Kidney capillary endothelial cell (primary cell): ENCODE results near the gene CTIF.

ENCODE experiments used
- DNase-seq: peaks from one replicate; pipeline ENCODE4 v3.0.0-alpha.2; 2018; ENCODE audit warnings: low spot score

The CTIF gene

DNA sequence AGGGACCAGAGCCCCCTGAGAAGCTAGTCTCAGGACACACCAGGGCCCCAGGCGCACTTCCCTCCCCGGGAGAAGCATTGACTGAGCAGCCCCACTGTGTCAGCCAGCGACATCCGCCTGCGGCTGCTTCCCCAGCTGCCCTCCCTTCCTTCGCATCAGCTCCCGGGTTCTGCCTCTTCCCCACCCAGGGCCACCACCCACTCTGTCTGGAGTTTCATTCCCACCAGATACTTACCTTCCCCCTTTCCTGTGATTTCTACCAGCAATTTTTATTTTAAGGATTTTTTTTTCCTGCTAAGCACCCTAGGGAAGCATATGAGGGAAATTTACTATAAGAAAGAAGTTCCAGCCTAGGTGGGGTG lies 312.7 kb downstream of the CTIF start:
- no peak for DNase-seq

DNA sequence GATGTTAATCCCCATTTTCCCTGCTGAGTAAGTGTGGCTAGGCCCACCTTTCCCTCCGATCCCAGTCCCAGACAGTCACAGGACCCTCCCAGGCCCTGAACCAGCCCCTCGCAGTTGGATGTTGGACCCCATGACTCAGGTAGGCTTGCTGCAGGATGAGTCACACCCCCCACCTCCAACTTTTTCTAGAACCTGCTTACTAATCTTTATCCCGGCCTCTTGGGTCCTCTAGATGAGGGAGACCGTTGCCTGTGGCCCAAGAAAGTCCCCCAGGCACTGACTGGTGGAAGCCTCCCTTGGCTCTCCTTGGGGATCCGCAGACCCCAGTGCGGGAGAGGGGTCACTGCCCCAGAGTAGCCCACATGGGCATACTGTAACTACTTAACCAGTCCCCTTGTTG lies 313.5 kb downstream of the CTIF start:
- DNase-seq, result no peak

DNA sequence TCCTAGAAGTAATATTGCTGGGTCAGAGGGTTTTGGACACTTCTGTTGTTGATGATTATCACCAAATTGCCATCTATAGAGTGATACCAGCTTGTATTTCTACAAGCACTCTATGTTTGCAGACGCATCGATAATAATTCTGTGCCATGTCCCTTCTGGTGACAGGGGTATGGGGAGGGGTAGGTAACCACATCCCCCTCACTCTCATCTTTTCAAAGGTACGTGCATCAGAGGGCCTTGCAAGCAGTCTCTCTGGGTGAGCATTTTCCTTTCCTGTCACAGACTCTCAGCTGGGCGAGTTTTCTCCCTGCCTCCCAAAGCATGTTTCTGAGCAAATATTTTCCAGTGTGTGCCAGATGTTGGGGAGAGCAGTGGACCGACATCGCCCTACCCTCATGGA lies 314.0 kb downstream of the CTIF start:
- DNase-seq, result no peak

DNA sequence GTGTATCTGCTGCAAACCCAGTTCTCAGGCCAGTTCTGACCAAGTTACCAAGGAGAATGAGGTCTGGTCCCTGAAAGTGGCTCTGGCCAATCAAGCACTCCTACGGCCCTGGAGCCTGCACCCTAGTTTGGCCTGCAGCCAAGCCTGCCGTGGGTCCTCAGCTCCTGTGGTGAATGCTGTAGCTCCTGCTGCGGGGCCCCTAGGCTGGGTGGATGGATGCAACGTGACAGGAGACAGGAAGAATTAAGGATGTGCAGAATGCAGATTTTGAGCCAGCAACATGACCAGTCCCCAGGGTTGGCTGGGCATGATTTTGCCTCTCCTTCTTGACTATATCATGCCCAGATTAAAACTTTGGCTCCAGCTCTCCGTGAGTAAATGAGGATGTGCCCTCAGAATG lies 314.8 kb downstream of the CTIF start:
- no peak for DNase-seq

DNA sequence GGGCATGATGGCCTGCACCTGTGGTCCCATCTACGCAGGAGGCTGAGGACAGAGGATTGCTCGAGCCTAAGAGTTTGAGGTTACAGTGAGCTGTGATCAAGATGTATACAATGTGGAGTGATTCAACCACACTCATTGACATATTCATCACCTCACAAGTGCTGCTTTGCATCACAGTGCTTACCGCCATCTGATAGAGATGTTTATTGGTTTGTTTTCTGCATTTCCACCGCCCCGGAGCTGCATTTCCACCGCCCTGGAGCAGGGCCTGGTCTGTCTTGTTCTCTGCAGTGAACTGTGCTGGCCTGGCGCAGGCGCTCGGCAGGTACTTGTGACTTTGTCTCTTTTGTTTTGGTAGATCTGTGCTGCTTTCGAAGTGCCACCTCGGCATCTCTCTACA lies 315.9 kb downstream of the CTIF start:
- DNase-seq, result no peak

DNA sequence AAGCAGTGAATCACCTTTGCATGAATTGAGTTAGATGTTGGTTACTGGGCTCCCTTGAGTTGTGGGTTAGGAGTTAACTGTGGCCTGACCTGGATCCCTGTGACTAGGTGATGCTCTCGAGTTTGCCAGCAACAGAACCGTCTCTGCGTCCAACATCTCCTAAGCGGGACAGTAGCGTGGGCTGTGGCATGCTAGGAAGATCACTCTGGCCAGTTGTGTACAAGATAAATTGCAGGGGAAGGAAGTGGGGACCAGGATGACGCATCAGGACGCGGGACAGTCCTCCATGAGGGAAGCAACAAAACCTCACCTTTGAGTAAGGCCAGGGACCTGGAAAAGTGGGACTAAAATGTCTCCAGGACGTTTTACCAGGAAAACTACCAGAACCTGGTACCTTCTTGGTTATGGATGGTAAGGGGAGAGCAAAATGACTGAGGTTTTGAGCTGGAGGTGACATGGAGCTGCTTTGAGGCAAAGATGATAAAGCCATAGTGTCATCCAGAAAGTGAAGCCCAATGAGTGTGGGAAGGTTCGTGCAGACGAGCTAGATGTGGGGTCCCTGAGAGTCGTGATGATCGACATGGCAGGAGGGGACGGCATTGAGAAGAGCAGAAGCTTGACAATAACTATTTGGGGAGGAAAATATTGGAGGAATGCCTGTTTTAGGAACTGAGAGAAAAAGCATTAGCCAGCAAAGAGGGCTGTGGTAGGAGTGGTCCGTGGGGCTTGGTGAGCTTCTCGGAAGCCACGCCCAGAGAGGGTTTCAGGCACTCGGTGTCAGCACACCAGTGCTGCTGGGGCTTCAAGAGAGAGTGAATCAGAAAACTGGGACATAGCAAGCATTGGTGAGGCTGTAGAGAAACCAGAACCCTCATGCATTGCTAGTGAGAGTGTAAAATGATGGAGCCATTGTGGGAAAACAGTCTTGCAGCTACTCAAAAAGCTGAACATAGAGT lies 316.9 kb downstream of the CTIF start:
- DNase-seq, result no peak

DNA sequence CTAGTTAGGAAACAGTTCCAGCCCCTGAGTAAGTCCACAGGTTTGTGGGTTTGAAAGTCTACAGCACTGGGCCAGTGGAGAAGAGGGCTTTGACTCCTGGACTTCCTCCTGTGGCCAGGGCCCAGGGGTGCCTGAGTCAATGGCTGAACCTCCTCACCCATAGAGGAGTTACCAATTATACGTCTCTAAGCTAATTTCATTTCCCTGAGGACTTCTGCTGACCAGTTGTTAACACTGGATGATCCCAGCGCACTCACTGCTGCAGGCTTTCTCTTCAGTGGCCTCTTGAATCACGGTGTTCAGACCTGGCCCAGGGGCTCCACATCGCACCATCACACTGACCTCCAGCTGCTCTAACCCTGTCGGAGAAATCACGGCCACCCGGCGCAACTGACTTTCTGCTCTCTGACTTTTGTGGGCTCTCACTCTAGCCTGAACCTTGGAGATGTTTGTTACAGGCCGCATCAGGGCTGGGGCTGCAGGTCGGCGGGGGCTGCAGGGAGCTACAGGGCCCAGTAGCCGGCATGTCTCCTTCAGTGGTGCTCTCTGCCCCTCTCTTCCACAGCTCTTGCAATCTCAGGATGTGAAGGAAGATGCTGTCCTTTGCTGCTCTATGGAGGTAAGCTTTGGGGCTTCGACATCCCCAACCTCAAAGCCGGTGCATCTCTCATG lies 318.3 kb downstream of the CTIF start:
- no peak for DNase-seq

DNA sequence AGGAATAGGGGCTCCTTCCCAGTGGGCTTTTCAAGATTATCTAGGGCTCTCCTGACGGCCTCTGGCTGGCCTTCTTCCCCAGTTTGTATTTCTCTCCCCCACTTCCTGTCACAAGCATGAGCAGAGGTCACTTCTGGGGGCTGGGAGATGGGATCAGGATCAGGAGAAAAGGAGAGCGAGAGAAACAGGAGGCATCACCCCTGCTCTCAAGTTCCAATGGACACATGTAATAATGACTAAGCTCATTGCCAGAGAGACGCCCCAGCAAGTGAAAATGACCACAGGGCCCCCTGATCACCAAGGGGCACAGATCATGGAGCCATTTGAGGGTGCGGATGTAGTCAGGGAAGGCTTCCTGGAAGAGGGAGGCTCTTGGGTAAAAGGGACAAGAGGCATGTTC lies 319.8 kb downstream of the CTIF start:
- DNase-seq, result no peak

DNA sequence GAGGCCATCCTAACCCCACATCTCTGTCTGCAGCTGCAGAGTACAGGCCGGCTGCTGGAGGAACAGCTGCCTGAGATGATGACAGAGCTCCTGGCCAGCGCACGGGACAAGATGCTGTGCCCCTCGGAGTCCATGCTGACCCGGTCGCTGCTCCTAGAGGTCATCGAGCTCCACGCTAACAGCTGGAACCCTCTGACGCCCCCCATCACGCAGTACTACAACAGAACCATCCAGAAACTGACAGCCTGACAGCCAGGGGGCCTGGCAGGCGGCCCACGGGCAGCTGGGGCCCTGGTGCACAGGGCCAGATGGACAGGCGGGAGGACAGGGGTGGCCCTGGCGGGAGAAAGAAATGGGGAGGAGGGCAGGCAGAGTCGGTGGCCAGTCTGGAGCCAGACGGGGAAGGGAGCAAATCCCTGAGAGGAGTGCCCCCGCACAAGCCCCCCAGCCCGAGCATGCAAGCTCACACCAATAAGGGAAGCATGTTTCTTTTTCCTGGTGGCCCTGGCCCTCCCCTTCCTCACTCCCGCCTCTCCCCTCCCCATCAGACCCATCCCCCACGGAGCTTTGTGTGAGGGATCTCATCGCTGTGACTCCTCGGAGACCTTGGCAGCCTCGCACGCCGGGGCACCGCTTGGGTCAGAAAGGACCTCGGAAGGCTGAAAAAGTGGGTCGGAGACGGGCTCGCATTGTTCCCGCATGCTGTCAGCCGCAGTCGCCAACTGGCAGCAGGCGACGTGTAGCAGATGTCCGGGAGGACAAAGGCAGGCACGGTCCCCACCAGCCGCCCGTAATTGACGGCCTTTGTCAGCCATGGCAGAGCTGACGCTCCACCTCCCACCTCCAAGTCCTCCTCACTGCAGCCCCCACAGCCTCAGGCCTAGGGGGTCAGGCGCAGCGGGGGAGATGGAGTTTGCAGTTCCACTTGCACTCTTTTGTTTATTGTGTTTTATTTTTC lies 320.8 kb downstream of the CTIF start:
- DNase-seq, result no peak

DNA sequence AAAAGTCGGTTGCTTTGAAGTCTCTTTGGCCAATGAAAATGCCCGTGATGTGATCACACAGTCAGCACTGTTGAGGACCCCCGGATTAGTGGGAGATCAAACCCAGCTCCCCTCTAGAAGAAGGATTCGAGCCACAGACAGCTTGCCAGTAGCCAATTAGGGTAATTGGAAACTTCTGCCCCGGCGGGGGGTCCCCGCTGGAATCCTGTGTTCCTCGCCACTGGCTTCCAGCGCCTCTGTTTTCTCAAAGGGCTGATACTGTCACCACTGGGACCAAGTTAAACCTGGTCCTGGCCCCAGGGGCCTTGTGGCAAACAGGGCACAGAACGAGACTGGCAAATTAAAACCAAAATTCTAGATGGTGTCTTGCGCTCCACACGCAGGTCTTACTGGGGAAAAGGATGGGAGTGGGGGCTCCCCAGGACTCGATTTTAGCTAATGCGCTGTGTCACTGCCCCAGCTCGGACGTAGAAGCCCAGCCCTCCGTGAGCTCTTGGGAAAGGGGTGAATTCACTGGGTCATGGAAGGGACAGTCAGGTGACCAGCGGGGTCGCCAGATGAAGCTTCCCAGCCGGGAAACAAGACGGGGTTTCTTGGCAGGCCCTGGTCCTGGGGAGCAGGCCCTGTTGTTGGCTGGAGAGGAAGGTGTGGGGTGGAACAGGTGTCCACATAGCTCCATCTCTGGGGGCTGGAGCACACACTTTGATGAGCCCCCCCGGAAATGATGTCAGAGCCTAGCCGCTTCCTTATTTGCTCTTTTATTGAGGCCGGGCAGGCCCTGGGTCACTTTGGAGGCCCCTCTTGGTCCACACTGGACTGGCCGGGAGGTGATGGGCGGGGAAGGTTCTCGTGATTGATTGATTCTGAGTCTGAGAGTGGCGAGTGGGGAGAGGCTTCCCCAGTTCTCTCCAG lies 321.7 kb downstream of the CTIF start:
- DNase-seq, result no peak

DNA sequence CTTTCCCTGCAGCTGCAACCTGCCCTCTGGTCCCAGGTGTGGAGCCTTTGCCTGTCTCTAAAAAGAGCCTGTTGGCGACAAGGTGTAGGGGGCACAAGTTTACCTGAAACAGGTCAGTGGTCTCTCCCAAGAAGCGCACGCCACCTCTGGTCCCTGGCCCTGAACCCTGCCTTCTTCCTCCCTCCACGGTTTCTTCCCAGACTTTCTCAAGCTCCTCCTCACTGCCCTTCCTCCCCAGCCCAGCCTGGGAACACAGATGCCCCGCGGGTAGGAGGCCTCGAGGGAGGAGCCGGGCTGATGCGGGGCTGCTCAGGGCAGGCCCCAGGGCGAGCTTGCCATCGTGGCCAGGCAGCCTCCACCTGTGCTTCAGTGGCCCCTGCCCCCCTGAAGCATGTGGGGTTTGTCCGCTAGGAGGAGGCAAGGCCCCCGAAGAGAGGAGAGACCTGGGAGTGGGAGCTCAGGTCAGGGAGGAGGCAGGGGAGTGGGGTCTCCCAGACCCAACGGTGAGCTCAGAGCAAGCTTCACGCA lies 322.4 kb downstream of the CTIF start:
- DNase-seq, result no peak

DNA sequence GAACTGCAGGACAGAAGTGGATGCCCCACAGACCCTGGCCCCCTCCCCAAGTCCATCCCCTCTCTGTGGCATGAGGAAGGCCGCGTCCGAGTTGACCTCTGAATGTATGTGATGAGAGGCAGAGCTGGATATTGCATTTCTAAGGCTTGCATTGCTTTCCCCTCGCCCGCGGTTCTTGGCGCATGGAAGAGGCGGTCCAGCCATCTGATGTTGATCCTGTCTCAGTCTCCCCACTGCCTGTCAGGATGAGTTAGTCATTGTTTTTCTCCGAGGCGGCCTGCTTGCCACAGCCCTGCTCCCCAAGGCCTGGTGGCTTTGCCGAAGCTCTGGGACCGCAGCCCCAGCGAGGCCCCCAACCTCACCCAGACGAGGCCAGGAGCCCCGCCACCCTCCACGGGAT lies 323.3 kb downstream of the CTIF start:
- DNase-seq, result no peak

DNA sequence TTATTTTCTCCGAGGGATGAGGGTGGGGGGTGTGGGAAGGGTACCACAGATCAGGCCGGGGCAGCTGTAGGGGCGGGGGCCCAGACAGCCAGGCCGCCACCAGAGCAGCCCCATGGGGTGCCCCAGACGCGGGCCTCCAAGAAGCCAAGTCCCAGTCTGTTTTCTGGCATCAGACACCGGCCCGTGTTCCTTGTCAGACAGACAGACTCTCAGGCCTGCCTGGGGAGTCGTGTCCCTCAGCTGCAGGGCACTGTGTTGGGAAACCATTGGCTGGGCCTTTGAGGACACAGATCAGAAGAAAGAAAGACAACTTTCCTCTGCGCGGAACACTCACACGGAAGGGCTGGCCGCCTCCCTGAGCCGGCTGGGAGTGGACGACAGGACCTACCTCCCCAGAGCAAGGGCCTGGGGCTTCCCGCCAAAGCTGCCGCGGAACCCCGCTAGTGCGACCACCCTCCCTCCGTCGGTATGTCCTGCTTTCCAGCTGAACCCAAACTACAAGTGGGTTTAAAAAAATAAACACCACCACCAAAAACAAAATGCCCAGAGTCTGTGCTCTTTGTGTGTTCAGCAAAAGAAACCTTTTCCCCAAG lies 323.9 kb downstream of the CTIF start:
- no peak for DNase-seq

DNA sequence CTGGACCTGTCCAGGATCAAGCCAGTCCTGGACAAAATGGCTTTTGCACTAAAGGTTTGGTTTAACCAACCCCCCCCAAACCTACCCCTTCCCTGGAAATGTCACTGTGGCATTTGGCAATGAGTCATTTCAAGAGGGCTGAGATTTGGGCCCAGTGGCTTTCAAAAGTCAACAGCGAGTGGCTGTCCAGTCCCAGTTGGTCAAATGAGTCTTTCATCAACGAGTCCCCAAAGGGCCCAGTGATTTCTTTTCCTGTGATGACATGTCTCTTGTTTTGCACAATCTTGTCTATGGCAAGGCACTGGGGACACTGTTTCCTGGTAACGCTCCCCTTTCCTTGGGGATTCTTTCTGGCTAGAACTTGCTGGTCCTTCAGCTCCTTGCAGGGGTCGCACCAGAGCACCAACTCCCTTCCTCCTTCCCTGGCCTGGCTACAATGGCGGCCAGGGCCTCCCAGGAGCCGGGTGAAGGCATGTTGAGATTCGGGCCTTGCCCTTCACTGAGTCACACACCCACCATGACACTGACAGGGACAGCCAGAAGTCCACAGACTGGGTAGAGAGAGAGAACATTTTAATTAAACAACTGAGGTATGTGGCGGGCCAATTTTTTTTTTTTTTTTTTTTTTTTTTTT lies 324.7 kb downstream of the CTIF start:
- DNase-seq, result no peak

DNA sequence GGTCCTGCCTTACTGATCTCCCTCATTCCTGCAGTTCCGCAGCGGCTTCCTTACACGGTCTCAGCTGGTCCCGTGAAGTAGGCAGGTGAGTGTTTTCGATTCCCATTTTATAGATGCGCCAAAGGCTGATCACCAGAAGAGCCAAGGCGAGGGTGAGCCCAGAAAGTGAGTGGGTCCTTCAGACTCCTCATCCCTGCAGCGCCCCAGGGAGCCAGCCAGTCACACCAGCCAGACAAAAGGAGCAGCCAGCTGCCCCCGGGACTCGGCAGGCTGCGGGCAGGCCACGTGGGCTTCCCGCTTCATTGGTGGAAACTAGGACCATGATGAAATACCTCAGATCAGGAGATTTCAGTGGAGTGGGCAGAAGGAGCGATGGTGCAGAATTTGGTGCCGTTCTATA lies 326.0 kb downstream of the CTIF start:
- DNase-seq, result no peak

DNA sequence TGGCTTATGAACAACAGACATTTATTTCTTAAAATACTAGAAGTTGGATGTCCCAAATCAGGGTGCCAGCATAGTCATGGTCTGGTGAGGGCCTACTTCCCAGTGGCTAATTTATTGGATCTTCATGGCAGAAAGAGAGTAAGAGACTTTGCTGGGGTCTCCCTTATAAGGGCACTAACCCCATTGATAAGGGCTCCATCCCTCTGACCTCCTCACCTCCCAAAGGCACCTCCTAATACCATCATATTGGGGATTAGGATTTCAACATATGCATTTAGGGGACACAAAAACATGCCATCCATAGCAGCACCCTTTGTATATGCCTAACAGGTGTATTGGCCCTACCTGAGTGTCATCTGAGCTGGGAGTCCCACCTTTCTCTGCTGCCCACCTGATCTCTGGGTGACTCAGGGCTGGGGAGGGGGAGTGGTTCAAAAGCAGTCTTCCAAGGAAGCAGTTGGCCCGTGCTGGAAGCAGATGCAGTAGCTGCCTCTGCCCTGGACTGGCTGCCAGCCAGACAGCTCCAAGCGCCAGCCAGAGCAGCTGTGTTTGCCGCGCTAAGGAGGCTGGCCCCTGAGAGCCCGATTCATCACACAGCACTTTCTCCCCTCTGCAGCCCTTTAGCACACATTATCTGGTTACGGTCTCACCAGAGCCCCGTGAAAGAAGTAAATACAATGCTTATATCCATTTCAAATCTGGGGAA lies 327.4 kb downstream of the CTIF start:
- peak; percentile 33 for DNase-seq

DNA sequence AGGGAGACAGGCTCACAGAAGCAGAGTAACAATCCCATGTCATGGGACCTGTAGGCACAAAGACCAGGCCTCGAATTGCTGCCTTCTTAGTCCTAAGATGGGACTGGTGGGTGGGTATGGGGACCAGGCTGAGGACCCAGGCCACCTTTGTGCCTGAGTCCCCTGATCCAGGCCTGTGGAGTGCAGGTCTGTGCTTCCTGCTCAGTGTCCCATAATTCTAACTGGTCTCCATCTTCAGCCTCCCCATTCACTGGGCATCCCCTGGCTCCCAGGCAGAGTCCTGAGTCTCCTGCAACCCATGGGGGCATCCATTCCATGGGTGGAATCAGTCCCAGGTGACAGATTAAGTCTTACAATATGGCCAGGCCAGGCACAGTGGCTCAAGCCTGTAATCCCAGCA lies 328.0 kb downstream of the CTIF start:
- DNase-seq, result no peak

DNA sequence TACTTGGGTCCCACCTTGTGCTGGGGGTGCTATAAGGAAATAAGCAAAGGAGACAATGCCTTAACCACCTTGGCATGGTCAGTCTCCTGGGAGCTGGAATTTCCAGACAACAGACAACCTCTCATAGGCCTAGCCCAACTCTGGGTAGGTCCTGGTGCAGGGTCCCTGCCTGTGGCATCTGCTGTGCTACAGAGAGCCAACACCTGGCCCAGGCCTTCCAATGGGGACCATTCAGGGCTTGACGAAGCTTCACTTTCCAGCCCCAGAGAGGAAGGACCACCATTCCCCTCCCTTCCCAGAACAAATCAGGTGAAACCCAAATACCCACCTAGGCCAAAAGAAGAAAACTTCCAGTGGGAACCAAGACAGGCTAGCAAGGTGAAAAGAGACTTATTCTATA lies 329.1 kb downstream of the CTIF start:
- no peak for DNase-seq
